GM23338 (cell line): Measurements from ENCODE around the gene IGIP. TPM values are rescaled to one million over a fixed set of nuclear protein-coding genes. Genes with fewer than 3 reads are reported as not detected.

ENCODE experiments used
- ATAC-seq: fragments of 200-7000 bp; cut with Tn5 transposase; 3 replicates; pipeline ENCODE4 v1.9.1; 2020
- DNase-seq: peaks from one replicate; pipeline ENCODE4 v3.0.0-alpha.2; 2015; ENCODE audit warnings: low spot score
- H2AFZ ChIP-seq: fragments of 200-600 bp; sonication (generic); 2 replicates; pipeline ENCODE4 v1.8.0; 2016; ENCODE audit warnings: antibody characterized with exemption, mild to moderate bottlenecking, moderate library complexity
- H3F3A ChIP-seq: fragments of 200-600 bp; sonication (generic); replicated peaks from 2 replicates; pipeline ENCODE4 v1.8.0; 2017; ENCODE audit warnings: antibody characterized with exemption, mixed run types, low read depth
- H3K27ac ChIP-seq: fragments of 200-600 bp; sonication (generic); 2 replicates; pipeline ENCODE4 v1.6.1; 2016; ENCODE audit warnings: low read depth
- H3K27me3 ChIP-seq: fragments of 200-600 bp; sonication (generic); 2 replicates; pipeline ENCODE4 v1.8.0; 2016; ENCODE audit warnings: mild to moderate bottlenecking, mixed run types, moderate library complexity; ENCODE audit not compliant: insufficient read depth
- H3K36me3 ChIP-seq: fragments of 200-600 bp; sonication (generic); 2 replicates; pipeline ENCODE4 v1.8.0; 2016; ENCODE audit warnings: mild to moderate bottlenecking; ENCODE audit not compliant: insufficient read depth
- H3K4me1 ChIP-seq: fragments of 200-600 bp; sonication (generic); 2 replicates; pipeline ENCODE4 v1.8.0; 2016; ENCODE audit warnings: mild to moderate bottlenecking, moderate library complexity; ENCODE audit not compliant: insufficient read depth
- H3K4me2 ChIP-seq: fragments of 200-600 bp; sonication (generic); 2 replicates; pipeline ENCODE4 v1.7.1; 2017; ENCODE audit warnings: mixed run types
- H3K4me3 ChIP-seq: fragments of 200-600 bp; sonication (generic); 2 replicates; pipeline ENCODE4 v1.6.1; 2016; ENCODE audit warnings: mixed run types
- H3K79me2 ChIP-seq: fragments of 200-600 bp; sonication (generic); replicated peaks from 2 replicates; pipeline ENCODE4 v1.8.0; 2017; ENCODE audit warnings: mild to moderate bottlenecking; ENCODE audit not compliant: insufficient read depth
- H3K9me2 ChIP-seq: fragments of 200-600 bp; sonication (generic); 2 replicates; pipeline ENCODE4 v1.8.0; 2017; ENCODE audit not compliant: insufficient read depth
- H4K20me1 ChIP-seq: fragments of 200-600 bp; sonication (generic); replicated peaks from 2 replicates; pipeline ENCODE4 v1.8.0; 2017; ENCODE audit warnings: mild to moderate bottlenecking; ENCODE audit not compliant: insufficient read depth
- H3K27ac Mint-ChIP-seq: 2 replicates; pipeline ENCODE4 v1.8.0; 2020; ENCODE audit warnings: inconsistent platforms, mild to moderate bottlenecking, moderate library complexity, mixed read lengths
- H3K27me3 Mint-ChIP-seq: 3 replicates; pipeline ENCODE4 v1.8.0; 2022; ENCODE audit warnings: low read depth, mild to moderate bottlenecking, moderate library complexity, mixed read lengths, inconsistent platforms; ENCODE audit not compliant: insufficient read depth, poor library complexity
- H3K36me3 Mint-ChIP-seq: 3 replicates; pipeline ENCODE4 v1.8.0; 2021; ENCODE audit warnings: low read depth, mild to moderate bottlenecking, inconsistent platforms, moderate library complexity, mixed read lengths
- H3K4me1 Mint-ChIP-seq: 3 replicates; pipeline ENCODE4 v1.8.0; 2020; ENCODE audit warnings: mild to moderate bottlenecking, inconsistent platforms, mixed read lengths
- H3K4me3 Mint-ChIP-seq: 3 replicates; pipeline ENCODE4 v1.8.0; 2021; ENCODE audit warnings: moderate library complexity, mild to moderate bottlenecking, inconsistent platforms, mixed read lengths
- H3K9me3 Mint-ChIP-seq: 3 replicates; pipeline ENCODE4 v1.8.0; 2020; ENCODE audit warnings: moderate library complexity, mild to moderate bottlenecking, inconsistent platforms, mixed read lengths
- CREB1 ChIP-seq: fragments of 250-450 bp; sonication (Bioruptor Pico); IDR thresholded peaks from 2 replicates; pipeline ENCODE4 v1.5.0; 2020; ENCODE audit warnings: low read depth, mild to moderate bottlenecking, moderate library complexity
- CTCF ChIP-seq, 2 experiments: fragments of 200-600 bp in 1 of 2; sonication (generic) in 1 of 2; conservative IDR thresholded peaks; 2 replicates each; pipeline versions ENCODE4 v1.5.1 to v1.6.1; 2016 to 2017; ENCODE audit warnings: antibody characterized with exemption in 2 of 2, low read depth in 2 of 2, mild to moderate bottlenecking in 2 of 2, moderate library complexity in 1 of 2
- ETS1 ChIP-seq: IDR thresholded peaks from 2 replicates; pipeline ENCODE4 v1.6.1; 2016; ENCODE audit warnings: antibody characterized with exemption
- EZH2 ChIP-seq: fragments of 200-600 bp; sonication (generic); IDR thresholded peaks from one replicate; pipeline ENCODE4 v1.8.0; 2017; ENCODE audit warnings: antibody characterized with exemption, mild to moderate bottlenecking, low read depth; ENCODE audit not compliant: unreplicated experiment
- JUNB ChIP-seq: IDR thresholded peaks from one replicate; pipeline ENCODE4 v1.6.1; 2016; ENCODE audit warnings: antibody characterized with exemption; ENCODE audit not compliant: unreplicated experiment
- NANOG ChIP-seq: IDR thresholded peaks from 2 replicates; pipeline ENCODE4 v1.6.1; 2016; ENCODE audit warnings: antibody characterized with exemption, borderline replicate concordance
- REST ChIP-seq: IDR thresholded peaks from one replicate; pipeline ENCODE4 v1.6.1; 2018; ENCODE audit warnings: antibody characterized with exemption; ENCODE audit not compliant: unreplicated experiment
- STAT1 ChIP-seq: IDR thresholded peaks from one replicate; pipeline ENCODE4 v1.6.1; 2016; ENCODE audit warnings: antibody characterized with exemption; ENCODE audit not compliant: unreplicated experiment
- ZNF462 ChIP-seq: fragments of 250-450 bp; sonication (Bioruptor Pico); IDR thresholded peaks from 2 replicates; pipeline ENCODE4 v1.5.0; 2020; ENCODE audit warnings: mild to moderate bottlenecking, moderate library complexity
- polyA plus RNA-seq: library from polyadenylated mRNA; unstranded; fragments of >200 nt; fragmentation: Nextera tagmentation; extraction: Ambion mirVana; gene quantifications from 2 replicates; pipeline ENCODE4 v1.2.1, GENCODE V29; 2016
- total RNA-seq: library from RNA; depleted of rRNA; stranded (reverse); fragments of >200 nt; shearing (Covaris generic); gene quantifications from 2 replicates; pipeline ENCODE4 v1.2.3, GENCODE V29; 2014

The IGIP gene
- total and polyA plus RNA-seq, 2 experiments from 2014 or later: 0.21 to 0.38 TPM

GRCh38 chr5:140112685-140113179 lies 13.0 kb upstream of the IGIP start:
- peak overlapping the region; percentile 91 for H3K4me2 ChIP-seq
- H3K27me3 ChIP-seq: peaks cover 90% of the 10 kb centered on the region
- H3K4me3 Mint-ChIP-seq: peak overlapping the region; percentile 78
- H3K27me3 Mint-ChIP-seq: peaks cover 77% of the 10 kb centered on the region
- H3K36me3 ChIP-seq: no peaks in the 10 kb centered on the region
- no peak overlapping the region for H2AFZ ChIP-seq
- H3K4me1 ChIP-seq: peaks cover 47% of the 10 kb centered on the region
- peaks cover 35% of the 10 kb centered on the region for H3K4me1 Mint-ChIP-seq
- no peaks in the 10 kb centered on the region for H3K36me3 Mint-ChIP-seq
- no peaks in the 10 kb centered on the region for H3K79me2 ChIP-seq
- H3K4me3 ChIP-seq: peak overlapping the region; percentile 80
- H3K9me2 ChIP-seq: no peaks in the 10 kb centered on the region
- peaks cover 12% of the 10 kb centered on the region for H3F3A ChIP-seq
- TF ChIP-seq CTCF (conservative IDR thresholded peaks at IDR 0.05; ENCODE audit: low read depth in 2 of 2) (no peak), JUNB (no peak), ZNF462 (no peak), NANOG (no peak), EZH2 (peak; percentile 55), ETS1 (0 out of 2 replicates have a peak, but pooled peaks have one; percentile 27), CREB1 (CRISPR knock-in tag) (no peak), REST (no peak), STAT1 (no peak)
- peak; percentile 48 for DNase-seq
- H3K9me3 Mint-ChIP-seq: no peaks in the 10 kb centered on the region
- peaks cover 41% of the 10 kb centered on the region for H4K20me1 ChIP-seq
- H3K27ac ChIP-seq: no peak overlapping the region
- ATAC-seq: peak; percentile 11
- no peak overlapping the region for H3K27ac Mint-ChIP-seq
